NCI-H524 (cell line): ENCODE data around the gene ITPKC.

Source experiments
- DNase-seq, 2 experiments: peaks; one replicate each; lab custom pipeline; 2025; lab: John Stamatoyannopoulos, UW

ITPKC gene

GRCh38 chr19:40716482-40717324 lies at the start of gene ITPKC, which contains the start of gene COQ8B:
Gene ITPKC (plus strand): TSS chr19:40717112. CDS start chr19:40717136, 24 bp downstream.
Gene COQ8B (minus strand): TSS chr19:40716886. CDS start chr19:40714632, 2,254 bp downstream.
- peak; percentile 97 to 99 for DNase-seq

DNA sequence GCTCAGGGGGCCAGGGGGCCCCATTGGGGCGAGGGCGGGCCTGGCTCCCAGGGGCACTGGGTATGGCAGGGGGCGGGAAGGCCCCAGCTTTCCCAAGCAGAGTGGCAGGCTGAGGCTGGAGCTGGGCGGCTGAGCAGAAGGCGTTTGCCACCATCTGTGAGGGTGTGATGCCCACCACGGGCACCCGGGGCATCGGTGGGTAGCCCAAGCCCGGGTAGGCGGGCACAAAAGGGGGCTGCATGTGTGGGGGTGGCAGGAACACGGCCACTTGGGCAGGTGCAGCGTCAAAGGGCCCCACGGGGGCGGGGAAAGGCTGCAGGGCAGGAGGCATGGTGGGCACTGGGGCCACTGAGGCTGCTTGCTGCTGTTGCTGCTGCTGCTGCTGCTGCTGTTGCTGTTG lies 49.3 kb upstream of the ITPKC start:
- no peak for DNase-seq

GRCh38 chr19:40668991-40669614 lies 47.8 kb upstream of the ITPKC start:
- no peak for DNase-seq

GRCh38 chr19:40671404-40671803 lies 45.5 kb upstream of the ITPKC start:
- no peak for DNase-seq

- DNase-seq = no peak
These were observed 44.9 kb upstream of the ITPKC start for GRCh38 chr19:40672038-40672437.

GRCh38 chr19:40672573-40673299 lies 44.2 kb upstream of the ITPKC start:
- no peak for DNase-seq

DNA sequence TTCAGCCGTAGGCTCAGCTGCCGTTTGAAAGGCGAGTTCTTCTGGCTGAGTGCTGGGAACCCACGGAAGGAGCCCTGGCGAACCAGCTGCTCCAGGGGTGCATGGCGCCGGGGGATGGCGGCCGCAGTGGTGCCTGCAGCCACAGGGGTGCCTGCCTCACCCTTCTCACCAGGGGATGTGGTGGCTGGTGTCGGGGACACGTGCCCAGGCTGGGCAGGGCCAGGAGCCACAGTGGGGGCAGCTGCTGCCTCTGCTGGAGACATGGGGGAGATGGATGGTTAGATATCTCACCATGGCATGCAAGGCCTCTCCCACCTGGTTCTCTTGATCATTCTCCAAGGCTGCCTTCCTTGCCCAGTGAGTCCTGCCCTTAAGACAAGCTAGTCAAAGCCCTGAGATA lies 43.5 kb upstream of the ITPKC start:
- DNase-seq = no peak

GRCh38 chr19:40674291-40674690 lies 42.6 kb upstream of the ITPKC start:
- DNase-seq = no peak

DNA sequence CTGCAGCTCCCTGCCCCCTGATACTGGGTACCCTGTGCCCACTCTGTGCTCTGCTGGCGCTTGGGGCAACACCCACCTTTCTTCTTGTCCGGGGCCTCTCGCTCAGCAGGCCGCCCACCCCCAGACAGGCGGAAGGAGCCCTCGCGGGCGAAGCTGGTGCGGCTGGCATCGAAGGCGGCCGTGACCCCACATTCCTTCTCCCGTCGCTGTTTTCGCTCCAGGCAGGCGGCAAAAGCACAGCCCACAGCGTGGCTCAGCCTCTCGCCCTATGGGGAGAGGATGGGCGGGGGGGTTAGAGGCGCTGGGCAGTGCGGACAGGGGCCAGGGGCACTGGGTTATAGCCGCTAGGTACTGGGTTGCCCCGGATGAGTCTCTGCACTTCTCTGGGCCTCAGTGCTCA lies 39.8 kb upstream of the ITPKC start:
- no peak for DNase-seq

DNA sequence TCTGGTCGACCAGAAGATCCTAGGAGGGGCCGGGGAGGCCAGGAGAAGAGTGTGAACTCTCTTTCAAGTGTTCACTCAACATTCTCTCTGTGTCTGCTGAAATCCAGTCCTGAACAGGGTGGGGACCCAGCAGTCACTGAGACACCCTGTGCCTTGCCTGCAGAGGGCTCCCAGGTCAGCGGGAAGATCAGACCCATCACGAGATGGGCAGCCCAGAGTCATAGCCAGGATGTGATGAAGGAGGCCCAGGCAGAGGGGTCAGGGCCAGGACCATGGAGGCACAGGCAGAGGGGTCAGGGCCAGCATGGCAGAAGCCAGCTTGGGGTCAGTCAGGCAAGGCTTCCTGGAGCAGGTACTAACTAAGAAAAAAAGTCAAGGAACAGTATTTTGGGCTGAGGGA lies 35.9 kb upstream of the ITPKC start:
- DNase-seq = no peak

DNA sequence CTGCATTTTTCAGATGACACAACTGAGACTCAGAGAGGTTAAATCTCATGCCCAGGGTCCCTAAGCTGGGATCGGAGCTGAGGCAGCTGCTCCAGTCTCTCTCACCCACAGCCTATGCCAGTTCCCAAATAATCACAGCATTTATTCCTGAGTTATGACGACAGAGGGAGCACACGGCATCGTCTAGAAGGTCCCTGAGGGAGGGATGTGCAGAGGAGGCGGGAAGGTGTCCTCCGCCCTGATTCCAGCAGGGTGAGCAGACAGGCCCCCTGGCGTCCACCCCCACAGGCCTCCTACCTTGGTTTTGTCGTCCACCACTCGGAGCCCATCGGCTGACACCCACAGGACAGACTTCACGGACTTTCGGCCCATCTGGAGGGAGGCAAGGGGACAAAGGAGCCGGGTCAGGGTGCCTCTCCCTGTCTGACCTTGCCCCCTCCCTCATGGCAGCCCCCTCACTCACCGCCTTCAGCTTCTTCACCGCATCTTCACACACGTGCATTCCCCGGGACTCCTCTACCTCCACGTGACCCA lies 34.4 kb upstream of the ITPKC start:
- DNase-seq = peak in 1 of 2 experiments; percentile 16

DNA sequence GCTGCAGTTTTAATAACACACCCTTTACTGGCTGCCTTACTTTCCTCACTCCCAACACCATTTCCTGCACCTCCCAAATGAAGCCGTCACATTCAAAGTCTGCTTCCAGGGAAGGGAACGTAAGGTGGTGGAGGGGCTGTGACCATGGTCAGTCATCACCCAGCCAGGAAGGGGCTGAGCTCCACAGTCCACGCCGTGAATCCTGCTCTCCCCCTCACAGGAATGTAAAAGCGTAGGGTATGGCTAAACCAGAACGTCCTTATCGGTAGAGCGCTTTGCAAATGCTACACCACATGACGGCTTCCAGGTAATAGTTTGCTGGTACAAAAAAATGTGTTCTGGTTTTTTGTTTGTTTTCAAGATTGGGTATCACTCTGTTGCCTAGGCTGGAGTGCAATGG lies 33.5 kb upstream of the ITPKC start:
- no peak for DNase-seq

- DNase-seq = no peak
These were observed 32.6 kb upstream of the ITPKC start for GRCh38 chr19:40684280-40684679.

GRCh38 chr19:40685016-40685526 lies 31.8 kb upstream of the ITPKC start:
- DNase-seq = no peak

- no peak for DNase-seq
These were observed 31.3 kb upstream of the ITPKC start for GRCh38 chr19:40685563-40685962.

DNA sequence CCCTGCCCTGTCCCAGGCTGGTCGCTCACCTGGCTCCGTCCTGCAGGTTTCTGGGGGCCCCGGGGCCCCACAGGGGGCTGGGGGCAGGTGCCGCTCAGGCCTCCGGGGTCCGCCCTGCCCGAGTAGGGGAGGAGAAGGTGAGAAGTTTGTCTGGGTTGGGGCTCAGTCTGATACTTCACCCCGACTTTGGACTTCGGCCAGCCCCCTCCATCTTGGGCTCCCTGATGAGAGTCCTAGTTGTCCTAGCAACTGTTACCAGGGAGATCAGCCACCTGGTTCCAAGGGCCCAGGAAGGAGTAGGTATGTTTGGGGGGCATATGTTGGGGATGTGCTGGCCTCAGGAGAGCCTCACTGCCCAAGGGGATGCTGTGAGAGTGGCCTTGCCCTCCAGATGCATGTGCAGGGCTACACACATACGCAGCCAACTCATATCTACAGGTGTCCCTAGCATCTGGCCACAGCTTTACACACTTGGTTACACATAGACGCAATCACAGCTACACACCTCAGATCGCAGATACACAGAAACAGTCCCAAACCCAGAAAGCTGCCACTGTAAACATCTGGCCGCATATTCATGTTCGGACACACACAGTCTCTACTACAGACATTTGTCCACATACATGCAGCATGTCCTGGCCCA lies 29.9 kb upstream of the ITPKC start:
- peak in 1 of 2 experiments; percentile 27 for DNase-seq

DNA sequence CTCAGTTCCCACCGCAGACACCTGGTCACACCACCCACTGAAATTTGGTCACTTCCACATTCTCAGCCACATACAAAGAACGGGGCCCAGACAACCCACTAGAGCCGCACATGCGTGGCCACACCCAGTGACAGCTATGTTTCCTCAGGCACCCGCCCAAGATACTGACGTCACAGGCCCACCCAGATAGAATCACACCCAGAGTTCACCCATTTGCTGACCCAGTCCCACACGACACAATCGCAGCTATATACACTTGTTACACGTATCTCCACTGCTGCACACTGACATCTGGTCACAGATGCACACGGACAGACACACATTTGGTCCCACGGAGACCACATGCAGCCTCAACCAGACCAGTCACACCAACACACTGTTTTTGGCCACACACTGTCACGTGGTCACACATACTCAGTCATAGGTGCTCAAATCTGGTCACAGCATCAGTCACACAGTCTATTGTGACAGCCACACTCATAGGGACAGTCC lies 29.3 kb upstream of the ITPKC start:
- DNase-seq = no peak

GRCh38 chr19:40688309-40688708 lies 28.6 kb upstream of the ITPKC start:
- no peak for DNase-seq

DNA sequence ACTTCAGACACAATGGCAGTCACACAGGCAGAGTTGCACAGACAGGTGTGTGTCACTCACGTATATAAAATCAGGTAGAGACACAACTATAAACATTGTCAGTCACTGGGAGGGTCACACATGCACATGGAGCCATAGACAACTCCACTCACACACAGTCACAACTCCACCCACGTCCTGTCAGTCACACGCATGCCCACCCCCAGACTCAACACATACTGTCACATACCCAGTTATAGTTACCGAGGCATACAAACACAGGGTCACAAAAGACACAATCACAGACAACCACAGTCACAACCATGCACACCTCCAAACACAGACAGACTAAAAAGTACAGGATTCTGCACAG lies 27.9 kb upstream of the ITPKC start:
- DNase-seq = no peak

DNA sequence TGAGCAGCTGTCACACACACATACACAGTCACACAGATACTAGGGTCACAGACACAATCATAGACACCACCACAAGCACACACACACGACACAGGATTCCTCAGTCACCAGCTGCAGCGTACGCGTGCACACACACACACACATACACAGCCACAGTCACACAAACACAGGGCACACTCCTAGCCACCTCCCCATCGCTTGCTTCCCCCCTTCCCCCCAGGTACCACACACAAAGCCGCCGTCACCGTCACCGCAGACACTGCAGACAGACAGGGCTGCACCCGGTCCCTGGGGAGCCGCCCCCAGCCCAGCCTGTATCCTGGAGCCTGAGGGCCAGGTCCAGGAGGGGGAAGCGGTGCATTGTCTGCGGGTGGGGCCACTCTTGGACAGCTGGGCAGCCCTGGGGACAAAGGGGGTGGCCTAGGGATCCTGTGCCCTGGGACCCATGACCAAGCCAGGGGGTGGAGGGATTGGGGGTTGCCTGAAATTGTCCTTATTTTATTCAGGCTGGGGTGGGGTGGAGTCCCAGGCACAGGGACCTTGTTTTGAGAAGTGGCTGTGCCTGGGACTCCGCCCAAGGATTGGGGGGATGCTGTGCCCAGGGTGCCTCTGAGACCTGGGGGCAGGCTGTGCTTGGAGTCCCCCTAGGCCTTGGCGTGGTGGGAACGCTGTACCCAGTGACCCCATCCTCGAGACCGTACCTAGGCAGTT lies 27.4 kb upstream of the ITPKC start:
- DNase-seq = peak in 1 of 2 experiments; percentile 43
